ACHN (cell line): ENCODE results near the gene C17orf75.
"Not testable (repeated sequence)": the region's sequence is repeated elsewhere in the genome, so short reads cannot be mapped to it uniquely, and the experiment has no call there.

Experiments used
- DNase-seq: peaks from one replicate; pipeline ENCODE4 v3.0.0-alpha.2; 2015
- in situ Hi-C: cut with HindIII; loops from 2 replicates; pipeline ENCODE4 v1.10.0; 2017; ENCODE audit warnings: low sequenced_read_pairs, low pct_ligation_motif_present, low pct_unique_long_range_greater_than_20kb

Gene C17orf75

DNA sequence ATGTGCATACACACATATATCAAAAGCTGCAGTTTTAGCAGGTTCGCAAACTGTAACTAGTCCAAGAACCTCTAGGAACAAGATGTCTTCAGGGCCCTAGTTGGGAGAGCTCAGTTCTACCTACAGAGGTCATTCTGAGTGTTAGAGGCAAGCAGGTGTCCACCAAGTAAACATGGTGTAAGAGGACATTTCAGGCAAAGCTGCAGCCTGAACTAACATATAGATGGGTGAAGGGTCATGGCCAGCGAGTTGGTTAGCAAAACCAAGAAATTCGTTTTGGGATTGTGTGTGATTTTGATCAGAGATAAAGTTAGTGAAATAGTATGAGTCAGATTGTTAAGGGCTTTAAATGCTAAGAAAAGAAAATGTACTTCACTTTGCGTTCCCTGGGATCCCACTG lies 24.6 kb downstream of the C17orf75 start:
- in situ Hi-C loops, result no loop called here

DNA sequence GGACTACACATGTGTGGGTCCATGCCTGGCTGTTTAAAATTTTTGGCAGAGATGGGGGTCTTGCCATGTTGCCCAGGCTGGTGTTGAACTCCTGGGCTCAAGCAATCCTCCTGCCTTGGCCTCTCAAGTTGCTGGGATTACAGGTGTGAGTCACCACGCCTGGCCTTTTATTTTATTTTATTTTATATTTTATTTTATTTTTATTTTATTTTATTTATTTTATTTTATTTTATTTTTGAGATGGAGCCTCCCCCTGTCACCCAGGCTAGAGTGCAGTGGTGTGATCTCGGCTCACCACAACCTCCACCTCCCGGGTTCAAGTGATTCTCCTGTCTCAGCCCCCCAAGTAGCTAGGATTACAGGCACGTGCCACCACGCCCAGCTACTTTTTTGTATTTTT lies 25.3 kb downstream of the C17orf75 start:
- DNase-seq, in situ Hi-C loops: not testable (repeated sequence)

More for the DNA sequence above, 24.6 kb downstream of the C17orf75 start:
- no peak for DNase-seq

DNA sequence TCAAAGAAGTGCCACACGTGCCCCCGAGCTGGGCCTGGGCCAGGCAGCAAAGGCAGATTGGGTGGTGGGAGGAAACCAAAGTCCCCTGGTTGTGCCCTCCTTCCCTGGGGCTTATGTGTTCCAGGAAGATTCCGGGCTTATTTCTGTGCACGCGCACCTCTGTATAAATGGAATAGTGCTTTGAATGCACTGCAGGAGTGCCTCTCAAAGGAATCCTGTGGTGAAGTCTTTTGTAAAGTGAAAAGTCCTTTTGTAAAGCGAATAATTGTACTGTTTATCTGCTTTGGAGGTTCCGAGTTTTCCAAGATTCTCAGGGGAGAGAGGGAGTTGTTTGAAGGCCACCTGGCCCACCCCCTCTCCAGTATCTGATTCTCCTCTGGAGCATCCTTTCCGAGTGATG lies 26.8 kb downstream of the C17orf75 start:
- in situ Hi-C loops, result no loop called here
- no peak for DNase-seq

DNA sequence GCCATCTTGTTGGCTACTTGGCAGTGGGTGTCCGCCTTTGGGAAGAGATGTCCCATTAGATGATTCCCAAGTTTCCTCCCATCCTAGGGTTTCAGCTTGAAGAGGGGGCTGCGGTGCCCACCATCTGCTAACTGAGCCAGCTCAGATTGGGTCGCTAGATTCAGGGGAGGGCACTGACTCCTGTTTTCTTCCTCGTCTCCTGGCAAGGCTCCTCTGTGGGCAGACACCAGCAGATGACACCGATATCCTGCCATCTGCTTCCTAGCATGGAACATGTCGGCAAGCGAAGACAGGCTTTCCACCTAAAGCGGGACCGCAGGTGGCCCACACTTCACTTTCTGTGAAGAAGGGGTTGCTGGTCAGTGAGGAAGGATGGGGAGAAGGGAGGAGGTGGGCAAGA lies 27.3 kb downstream of the C17orf75 start:
- no peak for DNase-seq
- in situ Hi-C loops, result no loop called here

GRCh38 chr17:32311028-32311536 lies 30.9 kb downstream of the C17orf75 start:
- no peak for DNase-seq

DNA sequence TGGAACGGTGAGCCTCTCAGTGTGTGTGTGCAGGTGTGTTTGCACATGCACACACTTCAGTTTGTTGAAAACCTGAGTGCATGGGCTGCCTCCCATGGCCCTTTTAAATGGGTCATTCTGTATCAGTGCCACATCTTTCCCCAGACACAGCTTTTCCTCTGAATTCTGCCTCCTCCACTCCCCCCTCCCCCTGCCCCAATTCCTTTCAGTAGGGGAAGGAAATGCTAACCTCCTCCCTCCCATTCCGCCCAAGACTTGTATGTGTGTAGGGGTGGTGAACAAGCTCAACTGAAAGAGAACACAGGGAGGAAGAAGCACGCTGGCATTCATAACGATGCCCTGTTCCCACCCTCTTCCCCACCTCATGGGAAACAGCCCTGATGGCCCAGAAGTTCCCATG lies 34.3 kb downstream of the C17orf75 start:
- in situ Hi-C loops, result no loop called here

More at GRCh38 chr17:32311028-32311536, 30.9 kb downstream of the C17orf75 start:
- in situ Hi-C loops, result no loop called here

DNA sequence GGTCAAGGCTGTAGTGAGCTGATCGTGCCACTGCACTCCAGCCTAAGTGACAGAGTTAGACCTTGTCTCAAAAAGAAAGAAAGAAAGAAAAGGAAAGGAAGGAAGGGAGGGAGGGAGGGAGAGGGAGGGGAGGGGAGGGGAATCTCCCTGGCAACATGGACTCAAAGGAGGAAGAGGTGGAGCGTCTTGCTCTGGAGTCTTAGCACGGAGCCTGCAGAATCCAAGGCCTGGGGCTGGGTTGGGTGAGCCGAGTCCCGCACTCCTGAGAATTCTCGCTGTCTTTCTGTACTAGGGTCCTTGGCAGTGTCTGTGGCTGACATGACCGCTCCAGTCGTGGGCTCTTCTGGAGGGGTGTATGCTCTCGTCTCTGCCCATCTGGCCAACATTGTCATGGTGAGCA lies 36.9 kb downstream of the C17orf75 start:
- no peak for DNase-seq
- in situ Hi-C loops, result no loop called here

More for the DNA sequence above, 34.3 kb downstream of the C17orf75 start:
- DNase-seq, result no peak

DNA sequence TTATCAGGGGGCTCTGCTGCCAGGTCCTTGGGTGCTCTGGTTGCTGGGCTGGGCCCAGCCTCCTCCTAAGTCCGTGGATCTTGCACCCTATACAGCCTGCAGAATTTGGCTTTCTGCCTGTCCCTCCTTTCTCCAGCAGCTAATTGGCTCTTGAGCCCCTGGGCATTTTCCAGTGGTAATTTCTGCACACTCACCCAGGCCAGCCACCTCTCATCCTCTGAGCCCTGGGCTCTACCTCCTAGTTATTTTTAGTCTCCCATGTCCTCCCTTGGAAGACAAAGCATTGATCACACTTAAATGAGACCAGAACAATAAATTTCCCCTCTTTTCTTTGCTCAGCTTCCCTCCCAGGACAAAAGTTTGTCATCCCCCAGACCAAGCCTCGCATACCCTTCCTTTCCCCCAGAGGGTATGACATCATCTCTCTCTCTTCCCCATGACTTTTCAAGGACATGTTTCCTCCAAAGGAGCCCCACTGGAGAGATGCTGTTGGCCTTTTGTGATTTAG lies 38.1 kb downstream of the C17orf75 start:
- DNase-seq, result no peak
- in situ Hi-C loops, result no loop called here

- no peak for DNase-seq
- in situ Hi-C loops, result no loop called here
Observed at GRCh38 chr17:32302860-32303649, 38.9 kb downstream of the C17orf75 start.

DNA sequence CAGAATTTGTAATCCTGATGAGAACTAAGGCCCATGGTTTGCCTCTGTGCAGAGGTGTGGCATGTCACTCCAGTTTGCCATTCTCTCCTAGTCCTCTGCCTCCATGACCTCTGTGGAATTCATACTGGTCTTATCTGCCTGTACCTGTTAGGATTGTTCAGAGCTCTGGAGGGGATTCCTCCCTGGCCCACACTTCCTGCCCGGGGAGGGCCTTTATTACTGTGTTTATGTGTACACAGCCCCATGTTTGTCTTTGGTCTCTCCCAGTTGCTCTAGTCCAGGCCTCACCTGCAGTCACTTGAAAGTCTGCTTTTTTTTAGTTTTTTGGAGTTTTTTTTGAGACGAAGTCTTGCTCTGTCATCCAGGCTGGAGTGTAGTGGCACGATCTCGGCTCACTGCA lies 39.9 kb downstream of the C17orf75 start:
- in situ Hi-C loops, result no loop called here
- DNase-seq, result no peak

DNA sequence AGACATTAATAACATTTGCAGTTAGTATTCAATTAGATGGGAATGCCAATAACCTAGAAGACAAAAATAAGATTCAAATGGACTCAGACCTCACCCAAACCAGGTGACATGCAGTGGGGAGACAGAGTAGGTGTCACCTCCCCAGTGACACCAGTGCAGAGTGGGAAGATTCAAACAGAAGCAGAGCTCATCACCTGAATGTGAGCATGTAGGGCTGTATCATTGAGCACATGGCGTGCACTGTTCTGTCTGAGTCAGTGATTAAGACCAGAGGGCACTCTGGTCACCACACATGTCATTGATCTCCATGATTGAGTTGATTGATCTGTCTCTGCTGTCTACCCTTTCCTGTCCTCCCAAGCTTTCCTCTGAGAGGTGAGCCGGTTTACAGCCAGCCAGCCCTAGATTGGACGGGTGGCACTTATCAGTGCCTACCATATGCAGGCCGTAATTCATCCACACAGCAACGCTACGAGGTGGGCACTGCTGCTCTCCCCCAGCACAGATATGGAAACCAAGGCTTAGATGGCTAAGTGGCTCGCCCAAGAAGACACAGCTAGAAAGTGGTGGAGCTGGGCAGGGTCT lies 42.3 kb downstream of the C17orf75 start:
- no peak for DNase-seq
- in situ Hi-C loops, result no loop called here

- in situ Hi-C loops, result no loop called here
- no peak for DNase-seq
Observed at GRCh38 chr17:32298721-32299579, 43.0 kb downstream of the C17orf75 start.

- no peak for DNase-seq
- in situ Hi-C loops, result no loop called here
Observed at GRCh38 chr17:32298298-32298697, 43.7 kb downstream of the C17orf75 start.

GRCh38 chr17:32297860-32298259 lies 44.1 kb downstream of the C17orf75 start:
- in situ Hi-C loops, result no loop called here
- no peak for DNase-seq

DNA sequence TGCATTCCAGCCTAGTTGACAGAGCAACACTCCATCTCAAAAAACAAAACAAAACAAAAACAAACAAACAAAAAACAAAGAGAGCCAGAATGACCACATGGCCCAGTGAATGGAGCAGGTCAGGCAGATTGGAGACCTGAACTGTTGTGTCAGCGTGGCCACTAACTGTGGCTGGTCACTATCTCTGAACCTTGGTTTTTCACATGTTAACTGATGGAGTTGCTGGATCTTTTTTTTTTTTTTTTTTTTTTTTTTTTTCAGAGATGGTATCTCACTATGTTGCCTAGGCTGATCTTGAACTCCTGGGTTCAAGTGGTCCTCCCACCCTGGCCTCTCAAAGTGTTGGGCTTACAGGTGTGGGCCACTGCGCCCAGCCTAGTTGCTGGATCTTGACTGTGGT lies 44.5 kb downstream of the C17orf75 start:
- no peak for DNase-seq
- in situ Hi-C loops, result no loop called here

- in situ Hi-C loops, result no loop called here
- no peak for DNase-seq
Observed at GRCh38 chr17:32292094-32292493, 49.9 kb downstream of the C17orf75 start.

DNA sequence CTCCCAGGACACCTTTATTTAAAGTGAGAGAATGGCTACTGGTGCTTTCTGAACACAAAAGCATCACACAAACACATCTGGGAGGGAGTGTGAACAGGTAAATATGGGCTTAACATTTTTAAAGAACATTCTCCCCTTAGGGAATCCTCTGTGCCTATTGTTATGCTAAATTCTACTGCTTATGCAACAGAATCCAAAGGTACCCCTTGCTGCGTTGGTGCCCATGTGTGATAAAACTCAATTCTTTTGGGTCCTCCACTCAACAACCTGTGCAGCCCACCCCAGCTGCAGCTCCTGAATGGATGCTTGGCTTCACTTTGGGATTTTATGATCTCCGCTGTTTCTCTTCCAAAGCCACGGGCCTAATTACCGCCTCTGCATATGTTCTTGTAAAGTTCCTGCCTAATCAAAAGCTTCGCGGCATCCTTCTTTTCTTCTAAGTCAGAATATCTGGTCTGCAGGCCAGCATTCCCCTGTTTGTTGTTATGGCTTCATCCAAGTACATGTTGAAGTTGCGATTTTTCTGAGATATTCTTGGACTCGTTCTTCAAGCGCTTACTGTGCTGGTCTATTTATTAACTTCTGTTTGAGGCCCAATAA lies 52.4 kb downstream of the C17orf75 start:
- DNase-seq, result no peak
- in situ Hi-C loops, result no loop called here

GRCh38 chr17:32288615-32289014 lies 53.4 kb downstream of the C17orf75 start:
- DNase-seq, result no peak
- in situ Hi-C loops, result no loop called here
